ENCODE measurements around the gene USP49.

USP49 gene

DNA sequence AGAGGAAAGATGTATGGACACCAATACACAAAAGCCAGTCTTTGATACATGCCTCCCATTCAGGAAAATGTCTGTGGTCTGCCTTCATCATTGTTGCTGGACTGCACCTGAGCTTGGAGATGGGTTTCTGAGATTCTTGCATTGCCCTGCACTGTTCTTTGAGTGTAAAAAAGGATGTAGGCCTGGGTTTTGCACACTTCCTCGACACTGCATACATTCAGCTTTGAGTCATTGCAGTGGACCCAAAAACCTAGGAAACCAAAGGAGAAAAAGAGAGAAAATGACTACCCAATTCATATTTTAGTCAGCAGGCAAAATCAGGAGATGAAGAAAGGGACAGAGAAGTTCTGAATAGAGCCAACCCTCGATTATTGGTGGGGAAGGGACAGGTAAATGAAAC, 98.7 kb downstream of the USP49 start:
- H3K4me3 ChIP-seq (ENCODE audit: low read length in 2 of 2) = no peak overlapping the region
- H3K9me3 ChIP-seq (ENCODE audit: control insufficient read depth in 2 of 2, low read length in 2 of 2) = no peaks in the 10 kb centered on the region
- H3K27me3 ChIP-seq (ENCODE audit: control insufficient read depth in 2 of 2, insufficient read depth in 2 of 2, low read length in 2 of 2) = no peaks in the 10 kb centered on the region
- H3K36me3 ChIP-seq (ENCODE audit: control insufficient read depth in 2 of 2, insufficient read depth in 2 of 2, low read length in 2 of 2) = peaks cover 9 to 21% of the 10 kb centered on the region in 2 donors
- H3K27ac ChIP-seq (ENCODE audit: low read depth in 2 of 2, low read length in 2 of 2) = no peak overlapping the region
- no peaks in the 10 kb centered on the region for H3K4me1 ChIP-seq (ENCODE audit: control insufficient read depth in 2 of 2, insufficient read depth in 2 of 2, low read length in 2 of 2)
- no peak overlapping the region for H3K9ac ChIP-seq (ENCODE audit: low read depth in 1 of 2, low read length in 2 of 2)

DNA sequence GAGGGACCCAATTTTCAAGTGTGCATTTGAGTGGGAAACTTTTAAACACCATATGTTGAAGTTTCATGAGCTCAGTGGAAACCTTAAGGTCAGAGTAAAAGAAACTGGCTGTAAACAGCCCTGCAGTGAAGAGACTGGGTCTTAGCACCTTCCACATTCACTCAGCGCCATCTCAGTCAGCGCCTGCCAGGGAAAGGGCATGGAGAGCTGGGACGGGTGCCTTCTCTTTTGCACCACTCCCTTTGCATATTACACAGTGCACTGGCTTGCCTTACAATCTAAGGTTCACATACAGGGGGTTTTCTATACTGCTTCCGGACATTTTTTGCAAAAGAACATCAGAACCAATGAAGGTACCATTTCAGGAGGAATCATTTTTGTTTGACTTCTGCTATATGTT, 103.2 kb downstream of the USP49 start:
- Histone ChIP-seq H3K9ac (ENCODE audit: low read depth in 1 of 2, low read length in 2 of 2) (no peak overlapping the region), H3K4me3 (ENCODE audit: low read length in 2 of 2) (no peak overlapping the region), H3K27me3 (ENCODE audit: control insufficient read depth in 2 of 2, insufficient read depth in 2 of 2, low read length in 2 of 2) (no peaks in the 10 kb centered on the region), H3K9me3 (ENCODE audit: control insufficient read depth in 2 of 2, low read length in 2 of 2) (no peaks in the 10 kb centered on the region), H3K27ac (ENCODE audit: low read depth in 2 of 2, low read length in 2 of 2) (no peak overlapping the region), H3K36me3 (ENCODE audit: control insufficient read depth in 2 of 2, insufficient read depth in 2 of 2, low read length in 2 of 2) (peaks cover 26 to 28% of the 10 kb centered on the region in 2 donors), H3K4me1 (ENCODE audit: control insufficient read depth in 2 of 2, insufficient read depth in 2 of 2, low read length in 2 of 2) (peaks cover 0 to 3% of the 10 kb centered on the region in 2 donors)

- Histone ChIP-seq H3K27me3 (ENCODE audit: control insufficient read depth in 2 of 2, insufficient read depth in 2 of 2, low read length in 2 of 2) (no peaks in the 10 kb centered on the region), H3K27ac (ENCODE audit: low read depth in 2 of 2, low read length in 2 of 2) (no peak overlapping the region), H3K36me3 (ENCODE audit: control insufficient read depth in 2 of 2, insufficient read depth in 2 of 2, low read length in 2 of 2) (peaks cover 26 to 28% of the 10 kb centered on the region in 2 donors), H3K9ac (ENCODE audit: low read depth in 1 of 2, low read length in 2 of 2) (no peak overlapping the region), H3K9me3 (ENCODE audit: control insufficient read depth in 2 of 2, low read length in 2 of 2) (no peaks in the 10 kb centered on the region), H3K4me1 (ENCODE audit: control insufficient read depth in 2 of 2, insufficient read depth in 2 of 2, low read length in 2 of 2) (peaks cover 0 to 3% of the 10 kb centered on the region in 2 donors), H3K4me3 (ENCODE audit: low read length in 2 of 2) (no peak overlapping the region)
Measured at GRCh38 chr6:41791305-41791704, 103.9 kb downstream of the USP49 start.

- H3K4me1 ChIP-seq (ENCODE audit: control insufficient read depth in 2 of 2, insufficient read depth in 2 of 2, low read length in 2 of 2) = peaks cover 5 to 11% of the 10 kb centered on the region in 2 donors
- H3K36me3 ChIP-seq (ENCODE audit: control insufficient read depth in 2 of 2, insufficient read depth in 2 of 2, low read length in 2 of 2) = peaks cover 26% of the 10 kb centered on the region in 2 donors
- no peak overlapping the region for H3K4me3 ChIP-seq (ENCODE audit: low read length in 2 of 2)
Measured at GRCh38 chr6:41790045-41790444, 105.1 kb downstream of the USP49 start.

DNA sequence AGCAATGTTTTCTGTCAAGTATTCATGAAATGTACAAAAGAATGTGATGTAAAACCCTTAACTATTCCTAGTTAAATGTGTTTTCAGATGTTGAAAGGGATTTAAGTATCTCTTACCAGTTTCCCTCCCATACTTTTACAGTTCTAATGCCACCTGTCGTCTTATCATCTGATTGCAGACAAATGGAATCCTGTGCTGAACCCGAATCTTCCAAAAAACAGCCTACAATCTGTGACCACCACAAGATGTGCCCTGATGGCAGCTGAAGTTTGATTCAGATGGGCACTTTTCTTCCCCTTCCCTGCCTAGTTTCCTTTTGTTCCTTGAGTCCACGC, 105.8 kb downstream of the USP49 start:
- Histone ChIP-seq H3K4me3 (ENCODE audit: low read length in 2 of 2) (no peak overlapping the region), H3K9ac (ENCODE audit: low read depth in 1 of 2, low read length in 2 of 2) (no peak overlapping the region), H3K9me3 (ENCODE audit: control insufficient read depth in 2 of 2, low read length in 2 of 2) (no peaks in the 10 kb centered on the region), H3K36me3 (ENCODE audit: control insufficient read depth in 2 of 2, insufficient read depth in 2 of 2, low read length in 2 of 2) (peaks cover 24 to 28% of the 10 kb centered on the region in 2 donors), H3K27me3 (ENCODE audit: control insufficient read depth in 2 of 2, insufficient read depth in 2 of 2, low read length in 2 of 2) (no peaks in the 10 kb centered on the region), H3K4me1 (ENCODE audit: control insufficient read depth in 2 of 2, insufficient read depth in 2 of 2, low read length in 2 of 2) (peaks cover 5 to 11% of the 10 kb centered on the region in 2 donors), H3K27ac (ENCODE audit: low read depth in 2 of 2, low read length in 2 of 2) (no peak overlapping the region)

More at GRCh38 chr6:41790045-41790444, 105.1 kb downstream of the USP49 start:
- Histone ChIP-seq H3K27me3 (ENCODE audit: control insufficient read depth in 2 of 2, insufficient read depth in 2 of 2, low read length in 2 of 2) (no peaks in the 10 kb centered on the region), H3K9ac (ENCODE audit: low read depth in 1 of 2, low read length in 2 of 2) (no peak overlapping the region), H3K9me3 (ENCODE audit: control insufficient read depth in 2 of 2, low read length in 2 of 2) (no peaks in the 10 kb centered on the region), H3K27ac (ENCODE audit: low read depth in 2 of 2, low read length in 2 of 2) (no peak overlapping the region)

DNA sequence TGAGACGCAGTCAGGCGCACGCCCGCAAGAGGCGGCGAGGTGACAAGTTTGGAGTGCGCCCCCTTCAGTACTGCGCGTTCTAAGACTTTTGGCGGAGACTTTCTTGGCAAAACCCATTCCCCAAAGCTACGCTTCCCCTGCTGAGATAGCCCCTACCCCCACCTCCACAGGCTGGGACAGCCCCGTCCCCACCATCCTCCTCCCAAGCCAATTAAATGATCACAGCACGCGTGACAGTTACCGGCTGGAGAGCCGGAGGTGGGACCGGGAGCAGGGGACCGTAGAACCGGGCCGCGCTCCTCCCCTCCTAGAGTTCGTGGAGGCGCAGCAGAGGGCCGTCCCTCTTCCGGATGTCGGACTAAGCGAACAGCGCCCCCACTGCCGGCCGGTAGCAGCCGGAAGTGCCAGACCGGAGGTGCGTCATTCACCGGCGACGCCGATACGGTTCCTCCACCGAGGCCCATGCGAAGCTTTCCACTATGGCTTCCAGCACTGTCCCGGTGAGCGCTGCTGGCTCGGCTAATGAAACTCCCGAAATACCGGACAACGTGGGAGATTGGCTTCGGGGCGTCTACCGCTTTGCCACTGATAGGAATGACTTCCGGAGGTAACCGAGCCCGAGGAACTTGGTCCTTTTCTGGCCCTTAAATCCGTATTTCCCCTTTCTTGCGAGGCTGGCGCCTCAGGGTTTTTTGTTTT, 107.8 kb downstream of the USP49 start, which contains the start of gene TOMM6:
Gene TOMM6 (plus strand): TSS at position 476 of the 699 bp plus-strand sequence. CDS start 4 bp downstream, at position 480.
- Histone ChIP-seq H3K9me3 (ENCODE audit: control insufficient read depth in 2 of 2, low read length in 2 of 2) (no peaks in the 10 kb centered on the region), H3K4me1 (ENCODE audit: control insufficient read depth in 2 of 2, insufficient read depth in 2 of 2, low read length in 2 of 2) (peaks cover 5 to 11% of the 10 kb centered on the region in 2 donors), H3K27ac (ENCODE audit: low read depth in 2 of 2, low read length in 2 of 2) (peak within 1 kb of the TSS; percentile 96 to 98), H3K36me3 (ENCODE audit: control insufficient read depth in 2 of 2, insufficient read depth in 2 of 2, low read length in 2 of 2) (peaks cover 25 to 29% of the 10 kb centered on the region in 2 donors), H3K4me3 (ENCODE audit: low read length in 2 of 2) (peak within 1 kb of the TSS; percentile 82 to 97), H3K27me3 (ENCODE audit: control insufficient read depth in 2 of 2, insufficient read depth in 2 of 2, low read length in 2 of 2) (no peaks in the 10 kb centered on the region), H3K9ac (ENCODE audit: low read depth in 1 of 2, low read length in 2 of 2) (peak within 1 kb of the TSS; percentile 72 to 95)

GRCh38 chr6:41786451-41787218, 108.5 kb downstream of the USP49 start:
- Histone ChIP-seq H3K9ac (ENCODE audit: low read depth in 1 of 2, low read length in 2 of 2) (peak overlapping the region; percentile 72 to 95), H3K9me3 (ENCODE audit: control insufficient read depth in 2 of 2, low read length in 2 of 2) (no peaks in the 10 kb centered on the region), H3K27ac (ENCODE audit: low read depth in 2 of 2, low read length in 2 of 2) (peak overlapping the region; percentile 96 to 98), H3K27me3 (ENCODE audit: control insufficient read depth in 2 of 2, insufficient read depth in 2 of 2, low read length in 2 of 2) (no peaks in the 10 kb centered on the region), H3K36me3 (ENCODE audit: control insufficient read depth in 2 of 2, insufficient read depth in 2 of 2, low read length in 2 of 2) (peaks cover 20 to 22% of the 10 kb centered on the region in 2 donors), H3K4me3 (ENCODE audit: low read length in 2 of 2) (peak overlapping the region; percentile 82 to 97), H3K4me1 (ENCODE audit: control insufficient read depth in 2 of 2, insufficient read depth in 2 of 2, low read length in 2 of 2) (peaks cover 6 to 13% of the 10 kb centered on the region in 2 donors)

- Histone ChIP-seq H3K9ac (ENCODE audit: low read depth in 1 of 2, low read length in 2 of 2) (peak overlapping the region; percentile 19 to 72), H3K36me3 (ENCODE audit: control insufficient read depth in 2 of 2, insufficient read depth in 2 of 2, low read length in 2 of 2) (peaks cover 15 to 22% of the 10 kb centered on the region in 2 donors), H3K27ac (ENCODE audit: low read depth in 2 of 2, low read length in 2 of 2) (peak overlapping the region in 1 of 2 donors; percentile 98), H3K4me1 (ENCODE audit: control insufficient read depth in 2 of 2, insufficient read depth in 2 of 2, low read length in 2 of 2) (peaks cover 12 to 21% of the 10 kb centered on the region in 2 donors), H3K9me3 (ENCODE audit: control insufficient read depth in 2 of 2, low read length in 2 of 2) (no peaks in the 10 kb centered on the region), H3K27me3 (ENCODE audit: control insufficient read depth in 2 of 2, insufficient read depth in 2 of 2, low read length in 2 of 2) (no peaks in the 10 kb centered on the region), H3K4me3 (ENCODE audit: low read length in 2 of 2) (peak overlapping the region; percentile 46 to 82)
Measured at GRCh38 chr6:41785689-41786450, 109.3 kb downstream of the USP49 start.

DNA sequence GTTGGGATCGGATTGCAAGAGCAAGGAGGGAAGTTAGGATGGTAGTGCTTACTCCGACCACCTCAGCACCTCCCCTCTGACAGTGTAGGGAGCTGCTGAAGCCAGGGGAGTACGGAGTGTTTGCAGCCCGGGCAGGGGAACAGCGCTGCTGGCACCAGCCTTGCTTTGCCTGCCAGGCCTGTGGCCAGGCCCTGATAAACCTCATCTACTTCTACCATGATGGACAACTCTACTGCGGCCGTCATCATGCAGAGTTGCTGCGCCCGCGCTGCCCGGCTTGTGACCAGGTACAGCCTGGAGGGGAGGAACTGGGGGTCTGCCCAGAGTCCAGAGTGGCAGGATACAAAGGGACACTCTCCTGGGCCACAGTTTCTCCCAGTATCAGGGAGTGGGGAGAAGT, 109.9 kb downstream of the USP49 start:
- Histone ChIP-seq H3K27me3 (ENCODE audit: control insufficient read depth in 2 of 2, insufficient read depth in 2 of 2, low read length in 2 of 2) (no peaks in the 10 kb centered on the region), H3K4me3 (ENCODE audit: low read length in 2 of 2) (no peak overlapping the region), H3K27ac (ENCODE audit: low read depth in 2 of 2, low read length in 2 of 2) (no peak overlapping the region), H3K4me1 (ENCODE audit: control insufficient read depth in 2 of 2, insufficient read depth in 2 of 2, low read length in 2 of 2) (peaks cover 15 to 23% of the 10 kb centered on the region in 2 donors), H3K36me3 (ENCODE audit: control insufficient read depth in 2 of 2, insufficient read depth in 2 of 2, low read length in 2 of 2) (peaks cover 11 to 16% of the 10 kb centered on the region in 2 donors), H3K9me3 (ENCODE audit: control insufficient read depth in 2 of 2, low read length in 2 of 2) (no peaks in the 10 kb centered on the region), H3K9ac (ENCODE audit: low read depth in 1 of 2, low read length in 2 of 2) (no peak overlapping the region)

All from mucosa of rectum (tissue), 2 donors.